Measurements from ENCODE around the gene LYSMD4. TPM values are rescaled to one million over a fixed set of nuclear protein-coding genes. Genes with fewer than 3 reads are reported as not detected.

The LYSMD4 gene
- total and polyA plus RNA-seq, 2 donors (not counting 1 experiment from before 2014, with no cell fraction given) = 7.0 to 12.6 TPM

- DNase-seq (ENCODE audit: low read depth in 2 of 2) = no peak
- Histone ChIP-seq H3K27ac (ENCODE audit: insufficient read depth, low read length) (no peak overlapping the region), H3K4me1 (ENCODE audit: control insufficient read depth, extremely low read depth, insufficient read depth, low read length) (no peaks in the 10 kb centered on the region), H2AFZ (ENCODE audit: low read length) (no peak overlapping the region), H3K36me3 (ENCODE audit: control insufficient read depth, insufficient read depth, low read length) (no peaks in the 10 kb centered on the region), H4K20me1 (ENCODE audit: control insufficient read depth, extremely low read depth, insufficient read depth, low read length) (no peaks in the 10 kb centered on the region), H3K79me2 (ENCODE audit: control insufficient read depth, insufficient read depth, low read length) (no peaks in the 10 kb centered on the region), H3K4me2 (ENCODE audit: extremely low read depth, insufficient read depth, low read length) (no peak overlapping the region), H3K27me3 (ENCODE audit: control insufficient read depth, insufficient read depth, low read length) (peaks cover 8% of the 10 kb centered on the region), H3K9me3 (ENCODE audit: control insufficient read depth, insufficient read depth, low read depth, low read length) (no peaks in the 10 kb centered on the region), H3K9ac (ENCODE audit: insufficient read depth, low read length) (no peak overlapping the region), H3K4me3 (replicated peaks in 1 of 4; ENCODE audit: control extremely low read depth in 1 of 4, insufficient read depth in 1 of 4, low read depth in 3 of 4, low read length in 4 of 4) (no peak overlapping the region)
- TF ChIP-seq EZH2 (IDR thresholded peaks at IDR 0.05; ENCODE audit: low read length, missing control alignments) (no peak), CTCF (conservative IDR thresholded peaks at IDR 0.05 in 1 of 2, IDR thresholded peaks at IDR 0.05 in 1 of 2; ENCODE audit: low read depth in 1 of 2, low read length in 2 of 2) (no peak)
Measured at GRCh38 chr15:99741835-99742234, 8.6 kb upstream of the LYSMD4 start.

- peaks cover 5% of the 10 kb centered on the region for H3K27me3 ChIP-seq (ENCODE audit: control insufficient read depth, insufficient read depth, low read length)
- DNase-seq (ENCODE audit: low read depth in 2 of 2) = no peak
- H3K9me3 ChIP-seq (ENCODE audit: control insufficient read depth, insufficient read depth, low read depth, low read length) = no peaks in the 10 kb centered on the region
- no peak overlapping the region for H3K9ac ChIP-seq (ENCODE audit: insufficient read depth, low read length)
- no peaks in the 10 kb centered on the region for H4K20me1 ChIP-seq (ENCODE audit: control insufficient read depth, extremely low read depth, insufficient read depth, low read length)
- no peak overlapping the region for H3K4me3 ChIP-seq (replicated peaks in 1 of 4; ENCODE audit: control extremely low read depth in 1 of 4, insufficient read depth in 1 of 4, low read depth in 3 of 4, low read length in 4 of 4)
- no peaks in the 10 kb centered on the region for H3K79me2 ChIP-seq (ENCODE audit: control insufficient read depth, insufficient read depth, low read length)
- H3K36me3 ChIP-seq (ENCODE audit: control insufficient read depth, insufficient read depth, low read length) = no peaks in the 10 kb centered on the region
- TF ChIP-seq EZH2 (IDR thresholded peaks at IDR 0.05; ENCODE audit: low read length, missing control alignments) (no peak), CTCF (conservative IDR thresholded peaks at IDR 0.05 in 1 of 2, IDR thresholded peaks at IDR 0.05 in 1 of 2; ENCODE audit: low read depth in 1 of 2, low read length in 2 of 2) (no peak)
- H2AFZ ChIP-seq (ENCODE audit: low read length) = no peak overlapping the region
- H3K4me2 ChIP-seq (ENCODE audit: extremely low read depth, insufficient read depth, low read length) = no peak overlapping the region
- no peaks in the 10 kb centered on the region for H3K4me1 ChIP-seq (ENCODE audit: control insufficient read depth, extremely low read depth, insufficient read depth, low read length)
- H3K27ac ChIP-seq (ENCODE audit: insufficient read depth, low read length) = no peak overlapping the region
Measured at GRCh38 chr15:99738021-99738847, 5.0 kb upstream of the LYSMD4 start.

GRCh38 chr15:99736702-99737101 is 3.5 kb upstream of the LYSMD4 start:
- no peaks in the 10 kb centered on the region for H4K20me1 ChIP-seq (ENCODE audit: control insufficient read depth, extremely low read depth, insufficient read depth, low read length)
- no peak for TF ChIP-seq EZH2 (IDR thresholded peaks at IDR 0.05; ENCODE audit: low read length, missing control alignments)
- TF ChIP-seq CTCF (conservative IDR thresholded peaks at IDR 0.05 in 1 of 2, IDR thresholded peaks at IDR 0.05 in 1 of 2; ENCODE audit: low read depth in 1 of 2, low read length in 2 of 2) = no peak

More at GRCh38 chr15:99736702-99737101, 3.5 kb upstream of the LYSMD4 start:
- Histone ChIP-seq H3K36me3 (ENCODE audit: control insufficient read depth, insufficient read depth, low read length) (no peaks in the 10 kb centered on the region), H3K27me3 (ENCODE audit: control insufficient read depth, insufficient read depth, low read length) (peaks cover 5% of the 10 kb centered on the region), H3K79me2 (ENCODE audit: control insufficient read depth, insufficient read depth, low read length) (no peaks in the 10 kb centered on the region), H3K27ac (ENCODE audit: insufficient read depth, low read length) (no peak overlapping the region), H3K4me1 (ENCODE audit: control insufficient read depth, extremely low read depth, insufficient read depth, low read length) (no peaks in the 10 kb centered on the region), H2AFZ (ENCODE audit: low read length) (no peak overlapping the region), H3K4me2 (ENCODE audit: extremely low read depth, insufficient read depth, low read length) (no peak overlapping the region), H3K4me3 (replicated peaks in 1 of 4; ENCODE audit: control extremely low read depth in 1 of 4, insufficient read depth in 1 of 4, low read depth in 3 of 4, low read length in 4 of 4) (no peak overlapping the region), H3K9ac (ENCODE audit: insufficient read depth, low read length) (no peak overlapping the region), H3K9me3 (ENCODE audit: control insufficient read depth, insufficient read depth, low read depth, low read length) (no peaks in the 10 kb centered on the region)
- no peak for DNase-seq (ENCODE audit: low read depth in 2 of 2)

Measured in fibroblast of lung (primary cell).